WTC11 (cell line): ENCODE measurements around the gene MORN2. TPM values are rescaled to one million over a fixed set of nuclear protein-coding genes. Genes with fewer than 3 reads are reported as not detected.

Experiments used
- AFF4 ChIP-seq: sonication (generic); formaldehyde crosslinking; IDR thresholded peaks from 2 replicates; pipeline ENCODE4 v1.8.1; 2023; ENCODE audit warnings: mild to moderate bottlenecking, missing genetic modification reagents, borderline replicate concordance
- ATF2 ChIP-seq: sonication (generic); formaldehyde crosslinking; IDR thresholded peaks from 2 replicates; pipeline ENCODE4 v1.8.1; 2022; ENCODE audit warnings: low read depth, missing genetic modification reagents, borderline replicate concordance
- E2F1 ChIP-seq: sonication (generic); formaldehyde crosslinking; IDR thresholded peaks from 2 replicates; pipeline ENCODE4 v1.8.0; 2022; ENCODE audit warnings: mild to moderate bottlenecking, missing genetic modification reagents
- EMX1 ChIP-seq: fragments of 250-450 bp; sonication (Bioruptor Pico); IDR thresholded peaks from 2 replicates; pipeline ENCODE4 v1.8.0; 2021; ENCODE audit warnings: mild to moderate bottlenecking
- FOXJ3 ChIP-seq: sonication (generic); formaldehyde crosslinking; IDR thresholded peaks from 2 replicates; pipeline ENCODE4 v1.9.0; 2021; ENCODE audit warnings: missing genetic modification reagents, mild to moderate bottlenecking, borderline replicate concordance
- FOXK1 ChIP-seq: sonication (generic); formaldehyde crosslinking; IDR thresholded peaks from 2 replicates; pipeline ENCODE4 v1.8.0; 2022; ENCODE audit warnings: mild to moderate bottlenecking, moderate library complexity, missing genetic modification reagents
- FOXP1 ChIP-seq: sonication (generic); formaldehyde crosslinking; IDR thresholded peaks from 2 replicates; pipeline ENCODE4 v1.8.0; 2022; ENCODE audit warnings: missing genetic modification reagents, mild to moderate bottlenecking, moderate library complexity, borderline replicate concordance
- JUN ChIP-seq: sonication (generic); formaldehyde crosslinking; IDR thresholded peaks from 2 replicates; pipeline ENCODE4 v1.8.0; 2023; ENCODE audit warnings: mild to moderate bottlenecking, missing genetic modification reagents
- MYBL2 ChIP-seq: sonication (generic); formaldehyde crosslinking; IDR thresholded peaks from 2 replicates; pipeline ENCODE4 v1.8.1; 2023; ENCODE audit warnings: mild to moderate bottlenecking, moderate library complexity, missing genetic modification reagents
- RELA ChIP-seq: sonication (generic); formaldehyde crosslinking; IDR thresholded peaks from 2 replicates; pipeline ENCODE4 v1.8.1; 2022; ENCODE audit warnings: missing genetic modification reagents, mild to moderate bottlenecking, borderline replicate concordance
- TCF7 ChIP-seq: sonication (generic); formaldehyde crosslinking; IDR thresholded peaks from 2 replicates; pipeline ENCODE4 v1.8.0; 2022; ENCODE audit warnings: mild to moderate bottlenecking, low read depth, missing genetic modification reagents, moderate library complexity
- ZBTB21 ChIP-seq: sonication (generic); formaldehyde crosslinking; IDR thresholded peaks from 2 replicates; pipeline ENCODE4 v1.8.1; 2023; ENCODE audit warnings: mild to moderate bottlenecking, missing genetic modification reagents, borderline replicate concordance
- ZNF121 ChIP-seq: sonication (generic); formaldehyde crosslinking; IDR thresholded peaks from 2 replicates; pipeline ENCODE4 v1.8.0; 2023; ENCODE audit warnings: missing genetic modification reagents
- ZNF219 ChIP-seq: sonication (generic); formaldehyde crosslinking; IDR thresholded peaks from 2 replicates; pipeline ENCODE4 v1.8.0; 2023; ENCODE audit warnings: missing genetic modification reagents, mild to moderate bottlenecking, borderline replicate concordance
- ZNF263 ChIP-seq: sonication (generic); formaldehyde crosslinking; IDR thresholded peaks from 2 replicates; pipeline ENCODE4 v1.8.1; 2022; ENCODE audit warnings: low read depth, mild to moderate bottlenecking, moderate library complexity, missing genetic modification reagents
- total RNA-seq: library from RNA; stranded (reverse); gene quantifications from 3 replicates; pipeline ENCODE4 v1.2.3, GENCODE V29; 2021
- TF ChIP-seq, protein P1 (sequence below): sonication (generic); formaldehyde crosslinking; conservative IDR thresholded peaks from 2 replicates; pipeline ENCODE4 v1.8.1; 2023; ENCODE audit warnings: mild to moderate bottlenecking, low read depth, missing genetic modification reagents, moderate library complexity
- TF ChIP-seq, protein P2 (sequence below): sonication (generic); formaldehyde crosslinking; IDR thresholded peaks from 2 replicates; pipeline ENCODE4 v1.8.0; 2022; ENCODE audit warnings: mild to moderate bottlenecking, missing genetic modification reagents
- TF ChIP-seq, protein P3 (sequence below): sonication (generic); formaldehyde crosslinking; IDR thresholded peaks from 2 replicates; pipeline ENCODE4 v1.8.1; 2023; ENCODE audit warnings: mild to moderate bottlenecking, missing genetic modification reagents
- TF ChIP-seq, protein P4 (sequence below): fragments of 250-450 bp; sonication (Bioruptor Pico); IDR thresholded peaks from 2 replicates; pipeline ENCODE4 v1.9.0; 2021; ENCODE audit warnings: mild to moderate bottlenecking
- TF ChIP-seq, protein P5 (sequence below): sonication (generic); formaldehyde crosslinking; IDR thresholded peaks from 2 replicates; pipeline ENCODE4 v1.8.1; 2023; ENCODE audit warnings: mild to moderate bottlenecking, missing genetic modification reagents

MORN2 gene
- total RNA-seq, 1 experiment from 2014 or later, result 5.9 TPM

GRCh38 chr2:38875576-38876367 is at the start of gene MORN2, which contains the start of gene DHX57 (continued):
- no peak for TF ChIP-seq ZNF263 (CRISPR knock-in tag)
- TF ChIP-seq RELA (CRISPR knock-in tag), result no peak
- TF ChIP-seq, protein P1, sequence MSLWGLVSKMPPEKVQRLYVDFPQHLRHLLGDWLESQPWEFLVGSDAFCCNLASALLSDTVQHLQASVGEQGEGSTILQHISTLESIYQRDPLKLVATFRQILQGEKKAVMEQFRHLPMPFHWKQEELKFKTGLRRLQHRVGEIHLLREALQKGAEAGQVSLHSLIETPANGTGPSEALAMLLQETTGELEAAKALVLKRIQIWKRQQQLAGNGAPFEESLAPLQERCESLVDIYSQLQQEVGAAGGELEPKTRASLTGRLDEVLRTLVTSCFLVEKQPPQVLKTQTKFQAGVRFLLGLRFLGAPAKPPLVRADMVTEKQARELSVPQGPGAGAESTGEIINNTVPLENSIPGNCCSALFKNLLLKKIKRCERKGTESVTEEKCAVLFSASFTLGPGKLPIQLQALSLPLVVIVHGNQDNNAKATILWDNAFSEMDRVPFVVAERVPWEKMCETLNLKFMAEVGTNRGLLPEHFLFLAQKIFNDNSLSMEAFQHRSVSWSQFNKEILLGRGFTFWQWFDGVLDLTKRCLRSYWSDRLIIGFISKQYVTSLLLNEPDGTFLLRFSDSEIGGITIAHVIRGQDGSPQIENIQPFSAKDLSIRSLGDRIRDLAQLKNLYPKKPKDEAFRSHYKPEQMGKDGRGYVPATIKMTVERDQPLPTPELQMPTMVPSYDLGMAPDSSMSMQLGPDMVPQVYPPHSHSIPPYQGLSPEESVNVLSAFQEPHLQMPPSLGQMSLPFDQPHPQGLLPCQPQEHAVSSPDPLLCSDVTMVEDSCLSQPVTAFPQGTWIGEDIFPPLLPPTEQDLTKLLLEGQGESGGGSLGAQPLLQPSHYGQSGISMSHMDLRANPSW (CRISPR knock-in tag), result no peak
- TF ChIP-seq TCF7 (CRISPR knock-in tag), result no peak
- TF ChIP-seq, protein P2, sequence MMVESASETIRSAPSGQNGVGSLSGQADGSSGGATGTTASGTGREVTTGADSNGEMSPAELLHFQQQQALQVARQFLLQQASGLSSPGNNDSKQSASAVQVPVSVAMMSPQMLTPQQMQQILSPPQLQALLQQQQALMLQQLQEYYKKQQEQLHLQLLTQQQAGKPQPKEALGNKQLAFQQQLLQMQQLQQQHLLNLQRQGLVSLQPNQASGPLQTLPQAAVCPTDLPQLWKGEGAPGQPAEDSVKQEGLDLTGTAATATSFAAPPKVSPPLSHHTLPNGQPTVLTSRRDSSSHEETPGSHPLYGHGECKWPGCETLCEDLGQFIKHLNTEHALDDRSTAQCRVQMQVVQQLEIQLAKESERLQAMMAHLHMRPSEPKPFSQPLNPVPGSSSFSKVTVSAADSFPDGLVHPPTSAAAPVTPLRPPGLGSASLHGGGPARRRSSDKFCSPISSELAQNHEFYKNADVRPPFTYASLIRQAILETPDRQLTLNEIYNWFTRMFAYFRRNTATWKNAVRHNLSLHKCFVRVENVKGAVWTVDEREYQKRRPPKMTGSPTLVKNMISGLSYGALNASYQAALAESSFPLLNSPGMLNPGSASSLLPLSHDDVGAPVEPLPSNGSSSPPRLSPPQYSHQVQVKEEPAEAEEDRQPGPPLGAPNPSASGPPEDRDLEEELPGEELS (CRISPR knock-in tag), result no peak
- no peak for TF ChIP-seq FOXJ3
- no peak for TF ChIP-seq EMX1
- TF ChIP-seq FOXK1, result peak; percentile 74; the same call in 1 of the 2 replicates
- no peak for TF ChIP-seq AFF4 (CRISPR knock-in tag)
- TF ChIP-seq, protein P3, sequence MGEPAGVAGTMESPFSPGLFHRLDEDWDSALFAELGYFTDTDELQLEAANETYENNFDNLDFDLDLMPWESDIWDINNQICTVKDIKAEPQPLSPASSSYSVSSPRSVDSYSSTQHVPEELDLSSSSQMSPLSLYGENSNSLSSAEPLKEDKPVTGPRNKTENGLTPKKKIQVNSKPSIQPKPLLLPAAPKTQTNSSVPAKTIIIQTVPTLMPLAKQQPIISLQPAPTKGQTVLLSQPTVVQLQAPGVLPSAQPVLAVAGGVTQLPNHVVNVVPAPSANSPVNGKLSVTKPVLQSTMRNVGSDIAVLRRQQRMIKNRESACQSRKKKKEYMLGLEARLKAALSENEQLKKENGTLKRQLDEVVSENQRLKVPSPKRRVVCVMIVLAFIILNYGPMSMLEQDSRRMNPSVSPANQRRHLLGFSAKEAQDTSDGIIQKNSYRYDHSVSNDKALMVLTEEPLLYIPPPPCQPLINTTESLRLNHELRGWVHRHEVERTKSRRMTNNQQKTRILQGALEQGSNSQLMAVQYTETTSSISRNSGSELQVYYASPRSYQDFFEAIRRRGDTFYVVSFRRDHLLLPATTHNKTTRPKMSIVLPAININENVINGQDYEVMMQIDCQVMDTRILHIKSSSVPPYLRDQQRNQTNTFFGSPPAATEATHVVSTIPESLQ (CRISPR knock-in tag), result no peak
- 0 out of 2 replicates have a peak, but pooled peaks have one; percentile 37 for TF ChIP-seq JUN (CRISPR knock-in tag)
- 0 out of 2 replicates have a peak, but pooled peaks have one; percentile 53 for TF ChIP-seq MYBL2 (CRISPR knock-in tag)
- TF ChIP-seq ZBTB21, result no peak
- TF ChIP-seq, protein P4, sequence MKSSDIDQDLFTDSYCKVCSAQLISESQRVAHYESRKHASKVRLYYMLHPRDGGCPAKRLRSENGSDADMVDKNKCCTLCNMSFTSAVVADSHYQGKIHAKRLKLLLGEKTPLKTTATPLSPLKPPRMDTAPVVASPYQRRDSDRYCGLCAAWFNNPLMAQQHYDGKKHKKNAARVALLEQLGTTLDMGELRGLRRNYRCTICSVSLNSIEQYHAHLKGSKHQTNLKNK (CRISPR knock-in tag), result no peak
- no peak for TF ChIP-seq E2F1 (CRISPR knock-in tag)
- TF ChIP-seq, protein P5, sequence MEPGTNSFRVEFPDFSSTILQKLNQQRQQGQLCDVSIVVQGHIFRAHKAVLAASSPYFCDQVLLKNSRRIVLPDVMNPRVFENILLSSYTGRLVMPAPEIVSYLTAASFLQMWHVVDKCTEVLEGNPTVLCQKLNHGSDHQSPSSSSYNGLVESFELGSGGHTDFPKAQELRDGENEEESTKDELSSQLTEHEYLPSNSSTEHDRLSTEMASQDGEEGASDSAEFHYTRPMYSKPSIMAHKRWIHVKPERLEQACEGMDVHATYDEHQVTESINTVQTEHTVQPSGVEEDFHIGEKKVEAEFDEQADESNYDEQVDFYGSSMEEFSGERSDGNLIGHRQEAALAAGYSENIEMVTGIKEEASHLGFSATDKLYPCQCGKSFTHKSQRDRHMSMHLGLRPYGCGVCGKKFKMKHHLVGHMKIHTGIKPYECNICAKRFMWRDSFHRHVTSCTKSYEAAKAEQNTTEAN (CRISPR knock-in tag), result no peak
- no peak for TF ChIP-seq ZNF219 (CRISPR knock-in tag)
- 0 out of 2 replicates have a peak, but pooled peaks have one; percentile 17 for TF ChIP-seq FOXP1 (CRISPR knock-in tag)
- no peak for TF ChIP-seq ZNF121 (CRISPR knock-in tag)
- TF ChIP-seq ATF2 (CRISPR knock-in tag), result no peak
